Stomach (tissue), 4 donors: Measurements from ENCODE around the gene MAEL.

Experiments used
- EP300 ChIP-seq: sonication (generic); formaldehyde crosslinking; IDR thresholded peaks from one replicate; pipeline ENCODE4 v1.6.1; 2017; ENCODE audit warnings: antibody characterized with exemption
- POLR2A ChIP-seq, 4 donors: fragments of 450-650 bp; IDR thresholded peaks; one replicate each; pipeline ENCODE4 v1.6.1; 2016; ENCODE audit warnings: antibody characterized with exemption in 4 of 4, control low read depth in 2 of 4, mild to moderate bottlenecking in 1 of 4, moderate library complexity in 1 of 4
- POLR2AphosphoS5 ChIP-seq, 3 donors: sonication (generic); formaldehyde crosslinking; IDR thresholded peaks; one replicate each; pipeline ENCODE4 v1.6.1; 2016; ENCODE audit warnings: antibody characterized with exemption in 3 of 3
- TF ChIP-seq, protein P1 (sequence below), 7 experiments: fragments of 450-650 bp in 4 of 7; fragments of 200-600 bp in 3 of 7; sonication (generic) in 3 of 7; IDR thresholded peaks; one replicate each; pipeline ENCODE4 v1.5.1; 2016 to 2019; ENCODE audit warnings: antibody characterized with exemption in 7 of 7, control low read depth in 2 of 7, mild to moderate bottlenecking in 1 of 7

DNA sequence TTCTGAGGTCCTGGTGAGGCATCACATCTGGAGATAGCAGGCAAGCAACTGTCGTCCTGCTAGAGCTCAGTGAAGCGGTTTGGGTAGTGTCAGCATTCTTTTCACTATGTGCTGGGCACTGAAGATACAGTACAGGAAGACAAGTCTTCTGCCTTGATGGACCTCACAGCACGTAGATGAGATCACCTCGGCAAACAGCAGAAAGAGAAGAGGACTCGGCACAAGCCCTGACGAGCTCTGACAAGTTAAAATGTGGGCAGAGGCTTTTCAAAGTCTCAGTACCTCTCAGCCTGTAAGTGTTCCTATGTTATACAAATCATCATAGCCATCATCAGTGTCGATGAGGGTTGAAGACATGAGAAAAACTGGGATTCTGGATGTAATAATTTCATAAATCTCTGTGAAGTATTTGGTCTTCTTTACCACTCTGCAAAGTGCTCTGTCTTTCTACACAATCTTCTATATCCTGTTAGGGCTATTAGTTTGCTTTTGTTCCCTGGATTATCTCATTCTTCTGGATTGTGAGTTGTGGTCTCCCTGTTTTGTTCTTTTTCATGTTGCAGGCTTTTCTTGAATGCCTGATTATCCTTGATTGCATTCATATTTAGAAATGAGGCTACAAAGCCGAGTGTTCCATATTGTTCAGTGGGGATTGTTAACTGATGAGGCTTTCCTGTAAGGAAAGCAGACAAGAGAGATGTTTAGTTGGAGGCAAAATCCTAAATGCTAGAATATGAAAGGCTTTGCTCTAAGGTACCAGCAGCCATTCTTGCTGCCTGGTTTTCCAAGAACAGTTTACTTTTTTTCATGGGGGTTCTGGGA lies 24.2 kb downstream of the MAEL start:
- TF ChIP-seq, protein P1, sequence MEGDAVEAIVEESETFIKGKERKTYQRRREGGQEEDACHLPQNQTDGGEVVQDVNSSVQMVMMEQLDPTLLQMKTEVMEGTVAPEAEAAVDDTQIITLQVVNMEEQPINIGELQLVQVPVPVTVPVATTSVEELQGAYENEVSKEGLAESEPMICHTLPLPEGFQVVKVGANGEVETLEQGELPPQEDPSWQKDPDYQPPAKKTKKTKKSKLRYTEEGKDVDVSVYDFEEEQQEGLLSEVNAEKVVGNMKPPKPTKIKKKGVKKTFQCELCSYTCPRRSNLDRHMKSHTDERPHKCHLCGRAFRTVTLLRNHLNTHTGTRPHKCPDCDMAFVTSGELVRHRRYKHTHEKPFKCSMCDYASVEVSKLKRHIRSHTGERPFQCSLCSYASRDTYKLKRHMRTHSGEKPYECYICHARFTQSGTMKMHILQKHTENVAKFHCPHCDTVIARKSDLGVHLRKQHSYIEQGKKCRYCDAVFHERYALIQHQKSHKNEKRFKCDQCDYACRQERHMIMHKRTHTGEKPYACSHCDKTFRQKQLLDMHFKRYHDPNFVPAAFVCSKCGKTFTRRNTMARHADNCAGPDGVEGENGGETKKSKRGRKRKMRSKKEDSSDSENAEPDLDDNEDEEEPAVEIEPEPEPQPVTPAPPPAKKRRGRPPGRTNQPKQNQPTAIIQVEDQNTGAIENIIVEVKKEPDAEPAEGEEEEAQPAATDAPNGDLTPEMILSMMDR (IDR thresholded peaks at IDR 0.05) = no peak
- TF ChIP-seq POLR2AphosphoS5 (IDR thresholded peaks at IDR 0.05) (no peak), POLR2A (IDR thresholded peaks at IDR 0.05) (no peak), EP300 (no peak)
